Measurements from ENCODE around the gene PKP1.

GRCh38 chr1:201357211-201357610 is 73.9 kb downstream of the PKP1 start:
- no peak for TF ChIP-seq CTCF (IDR thresholded peaks at IDR 0.05)
- no peak for TF ChIP-seq POLR2A (IDR thresholded peaks at IDR 0.05)
